ENCODE results near the gene FCHSD2. TPM values are rescaled to one million over a fixed set of nuclear protein-coding genes. Genes with fewer than 3 reads are reported as not detected.

The FCHSD2 gene
- total and polyA plus RNA-seq, 2 of the 8 experiments (the other 6 are each of a cell fraction or from before 2014, with no cell fraction given) = 4.1 to 7.8 TPM

DNA sequence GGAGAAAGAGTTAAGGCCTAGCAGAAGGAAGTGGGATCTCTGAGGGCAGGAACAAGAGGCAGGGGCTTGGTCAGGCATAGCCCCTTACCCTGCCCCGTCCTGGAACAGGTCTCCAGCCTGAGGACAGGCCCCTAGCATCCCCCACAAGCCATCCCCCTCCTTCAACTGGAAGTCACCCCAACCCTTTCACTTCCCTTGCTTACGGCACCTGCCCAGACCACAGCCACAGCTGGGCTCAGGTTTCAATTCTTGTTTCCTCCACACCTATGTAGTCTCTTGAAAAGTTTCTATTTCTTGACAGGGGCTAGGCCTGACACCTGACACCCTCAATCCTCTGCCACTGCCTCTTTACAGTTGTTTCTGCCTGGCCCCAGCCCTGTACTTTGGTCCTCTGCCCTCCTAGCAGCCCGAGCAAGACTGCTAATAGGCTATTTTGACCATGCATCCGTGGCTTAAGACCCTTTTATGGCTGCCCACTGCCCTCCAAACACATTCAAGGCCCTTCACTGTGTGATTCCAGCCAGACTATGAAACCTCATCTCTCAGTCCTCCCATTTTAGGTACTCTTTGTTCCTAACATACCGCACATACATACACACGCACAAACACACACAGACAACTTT lies 10.9 kb upstream of the FCHSD2 start (continued):
- TF ChIP-seq, protein P1, sequence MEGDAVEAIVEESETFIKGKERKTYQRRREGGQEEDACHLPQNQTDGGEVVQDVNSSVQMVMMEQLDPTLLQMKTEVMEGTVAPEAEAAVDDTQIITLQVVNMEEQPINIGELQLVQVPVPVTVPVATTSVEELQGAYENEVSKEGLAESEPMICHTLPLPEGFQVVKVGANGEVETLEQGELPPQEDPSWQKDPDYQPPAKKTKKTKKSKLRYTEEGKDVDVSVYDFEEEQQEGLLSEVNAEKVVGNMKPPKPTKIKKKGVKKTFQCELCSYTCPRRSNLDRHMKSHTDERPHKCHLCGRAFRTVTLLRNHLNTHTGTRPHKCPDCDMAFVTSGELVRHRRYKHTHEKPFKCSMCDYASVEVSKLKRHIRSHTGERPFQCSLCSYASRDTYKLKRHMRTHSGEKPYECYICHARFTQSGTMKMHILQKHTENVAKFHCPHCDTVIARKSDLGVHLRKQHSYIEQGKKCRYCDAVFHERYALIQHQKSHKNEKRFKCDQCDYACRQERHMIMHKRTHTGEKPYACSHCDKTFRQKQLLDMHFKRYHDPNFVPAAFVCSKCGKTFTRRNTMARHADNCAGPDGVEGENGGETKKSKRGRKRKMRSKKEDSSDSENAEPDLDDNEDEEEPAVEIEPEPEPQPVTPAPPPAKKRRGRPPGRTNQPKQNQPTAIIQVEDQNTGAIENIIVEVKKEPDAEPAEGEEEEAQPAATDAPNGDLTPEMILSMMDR (IDR thresholded peaks at IDR 0.05; ENCODE audit: control extremely low read depth in 1 of 3, insufficient read depth in 1 of 3, low read depth in 1 of 3, low read length in 3 of 3) = no peak
- TF ChIP-seq CHD2 (IDR thresholded peaks at IDR 0.05; ENCODE audit: low read length) (no peak), BCL11A (IDR thresholded peaks at IDR 0.05; ENCODE audit: low read depth in 2 of 2, low read length in 2 of 2) (no peak), MAFK (IDR thresholded peaks at IDR 0.05; ENCODE audit: low read depth, low read length) (no peak), TEAD4 (IDR thresholded peaks at IDR 0.05; ENCODE audit: low read depth, low read length) (no peak), BACH1 (IDR thresholded peaks at IDR 0.05; ENCODE audit: low read length) (no peak), RAD21 (IDR thresholded peaks at IDR 0.05 in 1 of 2, conservative IDR thresholded peaks at IDR 0.05 in 1 of 2; ENCODE audit: low read depth in 2 of 2, low read length in 2 of 2) (no peak)
- TF ChIP-seq, protein P2, sequence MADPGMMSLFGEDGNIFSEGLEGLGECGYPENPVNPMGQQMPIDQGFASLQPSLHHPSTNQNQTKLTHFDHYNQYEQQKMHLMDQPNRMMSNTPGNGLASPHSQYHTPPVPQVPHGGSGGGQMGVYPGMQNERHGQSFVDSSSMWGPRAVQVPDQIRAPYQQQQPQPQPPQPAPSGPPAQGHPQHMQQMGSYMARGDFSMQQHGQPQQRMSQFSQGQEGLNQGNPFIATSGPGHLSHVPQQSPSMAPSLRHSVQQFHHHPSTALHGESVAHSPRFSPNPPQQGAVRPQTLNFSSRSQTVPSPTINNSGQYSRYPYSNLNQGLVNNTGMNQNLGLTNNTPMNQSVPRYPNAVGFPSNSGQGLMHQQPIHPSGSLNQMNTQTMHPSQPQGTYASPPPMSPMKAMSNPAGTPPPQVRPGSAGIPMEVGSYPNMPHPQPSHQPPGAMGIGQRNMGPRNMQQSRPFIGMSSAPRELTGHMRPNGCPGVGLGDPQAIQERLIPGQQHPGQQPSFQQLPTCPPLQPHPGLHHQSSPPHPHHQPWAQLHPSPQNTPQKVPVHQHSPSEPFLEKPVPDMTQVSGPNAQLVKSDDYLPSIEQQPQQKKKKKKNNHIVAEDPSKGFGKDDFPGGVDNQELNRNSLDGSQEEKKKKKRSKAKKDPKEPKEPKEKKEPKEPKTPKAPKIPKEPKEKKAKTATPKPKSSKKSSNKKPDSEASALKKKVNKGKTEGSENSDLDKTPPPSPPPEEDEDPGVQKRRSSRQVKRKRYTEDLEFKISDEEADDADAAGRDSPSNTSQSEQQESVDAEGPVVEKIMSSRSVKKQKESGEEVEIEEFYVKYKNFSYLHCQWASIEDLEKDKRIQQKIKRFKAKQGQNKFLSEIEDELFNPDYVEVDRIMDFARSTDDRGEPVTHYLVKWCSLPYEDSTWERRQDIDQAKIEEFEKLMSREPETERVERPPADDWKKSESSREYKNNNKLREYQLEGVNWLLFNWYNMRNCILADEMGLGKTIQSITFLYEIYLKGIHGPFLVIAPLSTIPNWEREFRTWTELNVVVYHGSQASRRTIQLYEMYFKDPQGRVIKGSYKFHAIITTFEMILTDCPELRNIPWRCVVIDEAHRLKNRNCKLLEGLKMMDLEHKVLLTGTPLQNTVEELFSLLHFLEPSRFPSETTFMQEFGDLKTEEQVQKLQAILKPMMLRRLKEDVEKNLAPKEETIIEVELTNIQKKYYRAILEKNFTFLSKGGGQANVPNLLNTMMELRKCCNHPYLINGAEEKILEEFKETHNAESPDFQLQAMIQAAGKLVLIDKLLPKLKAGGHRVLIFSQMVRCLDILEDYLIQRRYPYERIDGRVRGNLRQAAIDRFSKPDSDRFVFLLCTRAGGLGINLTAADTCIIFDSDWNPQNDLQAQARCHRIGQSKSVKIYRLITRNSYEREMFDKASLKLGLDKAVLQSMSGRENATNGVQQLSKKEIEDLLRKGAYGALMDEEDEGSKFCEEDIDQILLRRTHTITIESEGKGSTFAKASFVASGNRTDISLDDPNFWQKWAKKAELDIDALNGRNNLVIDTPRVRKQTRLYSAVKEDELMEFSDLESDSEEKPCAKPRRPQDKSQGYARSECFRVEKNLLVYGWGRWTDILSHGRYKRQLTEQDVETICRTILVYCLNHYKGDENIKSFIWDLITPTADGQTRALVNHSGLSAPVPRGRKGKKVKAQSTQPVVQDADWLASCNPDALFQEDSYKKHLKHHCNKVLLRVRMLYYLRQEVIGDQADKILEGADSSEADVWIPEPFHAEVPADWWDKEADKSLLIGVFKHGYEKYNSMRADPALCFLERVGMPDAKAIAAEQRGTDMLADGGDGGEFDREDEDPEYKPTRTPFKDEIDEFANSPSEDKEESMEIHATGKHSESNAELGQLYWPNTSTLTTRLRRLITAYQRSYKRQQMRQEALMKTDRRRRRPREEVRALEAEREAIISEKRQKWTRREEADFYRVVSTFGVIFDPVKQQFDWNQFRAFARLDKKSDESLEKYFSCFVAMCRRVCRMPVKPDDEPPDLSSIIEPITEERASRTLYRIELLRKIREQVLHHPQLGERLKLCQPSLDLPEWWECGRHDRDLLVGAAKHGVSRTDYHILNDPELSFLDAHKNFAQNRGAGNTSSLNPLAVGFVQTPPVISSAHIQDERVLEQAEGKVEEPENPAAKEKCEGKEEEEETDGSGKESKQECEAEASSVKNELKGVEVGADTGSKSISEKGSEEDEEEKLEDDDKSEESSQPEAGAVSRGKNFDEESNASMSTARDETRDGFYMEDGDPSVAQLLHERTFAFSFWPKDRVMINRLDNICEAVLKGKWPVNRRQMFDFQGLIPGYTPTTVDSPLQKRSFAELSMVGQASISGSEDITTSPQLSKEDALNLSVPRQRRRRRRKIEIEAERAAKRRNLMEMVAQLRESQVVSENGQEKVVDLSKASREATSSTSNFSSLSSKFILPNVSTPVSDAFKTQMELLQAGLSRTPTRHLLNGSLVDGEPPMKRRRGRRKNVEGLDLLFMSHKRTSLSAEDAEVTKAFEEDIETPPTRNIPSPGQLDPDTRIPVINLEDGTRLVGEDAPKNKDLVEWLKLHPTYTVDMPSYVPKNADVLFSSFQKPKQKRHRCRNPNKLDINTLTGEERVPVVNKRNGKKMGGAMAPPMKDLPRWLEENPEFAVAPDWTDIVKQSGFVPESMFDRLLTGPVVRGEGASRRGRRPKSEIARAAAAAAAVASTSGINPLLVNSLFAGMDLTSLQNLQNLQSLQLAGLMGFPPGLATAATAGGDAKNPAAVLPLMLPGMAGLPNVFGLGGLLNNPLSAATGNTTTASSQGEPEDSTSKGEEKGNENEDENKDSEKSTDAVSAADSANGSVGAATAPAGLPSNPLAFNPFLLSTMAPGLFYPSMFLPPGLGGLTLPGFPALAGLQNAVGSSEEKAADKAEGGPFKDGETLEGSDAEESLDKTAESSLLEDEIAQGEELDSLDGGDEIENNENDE (IDR thresholded peaks at IDR 0.05; ENCODE audit: insufficient replicate concordance, low read length) = no peak
